Tibial nerve (tissue), 4 donors: ENCODE data around the gene CLEC4F. TPM values are rescaled to one million over a fixed set of nuclear protein-coding genes. Genes with fewer than 3 reads are reported as not detected.

Experiments used
- DNase-seq, 2 donors: peaks; one replicate each; pipeline ENCODE4 v3.0.0-alpha.2; 2019; ENCODE audit warnings: low spot score in 2 of 2
- H3K27ac ChIP-seq, 4 donors: fragments of 200-600 bp; sonication (generic) in 3 of 4; one replicate each; pipeline ENCODE4 v1.5.1; 2017 to 2019; ENCODE audit warnings: mild to moderate bottlenecking in 1 of 4
- H3K27me3 ChIP-seq, 2 donors: fragments of 200-600 bp; sonication (generic) in 1 of 2; one replicate each; pipeline versions ENCODE4 v1.5.1 to v1.6.0; 2017 to 2019
- H3K36me3 ChIP-seq, 3 donors: fragments of 200-600 bp; sonication (generic); one replicate each; pipeline ENCODE4 v1.5.1; 2018 to 2019
- H3K4me1 ChIP-seq, 4 donors: fragments of 200-600 bp; sonication (generic) in 3 of 4; one replicate each; pipeline ENCODE4 v1.5.1; 2017 to 2019
- H3K4me3 ChIP-seq, 4 donors: fragments of 200-600 bp; sonication (generic) in 3 of 4; one replicate each; pipeline ENCODE4 v1.5.1; 2017 to 2019; ENCODE audit warnings: mild to moderate bottlenecking in 1 of 4, moderate library complexity in 1 of 4
- H3K9me3 ChIP-seq, 4 donors: fragments of 200-600 bp; sonication (generic) in 3 of 4; one replicate each; pipeline ENCODE4 v1.5.1; 2017 to 2019
- CTCF ChIP-seq, 5 experiments: fragments of 200-600 bp in 3 of 5; fragments of 450-650 bp in 2 of 5; sonication (generic) in 3 of 5; IDR thresholded peaks; one replicate each; pipeline ENCODE4 v1.5.1; 2016 to 2019; ENCODE audit warnings: antibody characterized with exemption in 5 of 5, mild to moderate bottlenecking in 3 of 5, moderate library complexity in 2 of 5
- EP300 ChIP-seq, 2 donors: sonication (generic); formaldehyde crosslinking; IDR thresholded peaks; one replicate each; pipeline ENCODE4 v1.6.1; 2017; ENCODE audit warnings: antibody characterized with exemption in 2 of 2, mild to moderate bottlenecking in 1 of 2
- POLR2A ChIP-seq, 2 donors: fragments of 450-650 bp; IDR thresholded peaks; one replicate each; pipeline ENCODE4 v1.6.1; 2017; ENCODE audit warnings: antibody characterized with exemption in 2 of 2, mild to moderate bottlenecking in 2 of 2, moderate library complexity in 2 of 2
- WGBS, 2 donors: methylation state at CpG; one replicate each; pipeline ENCODE4 v1.1.5; 2018; 5-methylcytosine and 5-hydroxymethylcytosine counted together
- total RNA-seq, 4 donors: library from RNA; depleted of rRNA; stranded (reverse); fragments of >200 nt; gene quantifications; one replicate each; pipeline ENCODE4 v1.1.0, GENCODE V29; 2016

CLEC4F gene
- total RNA-seq, 4 donors from 2014 or later: 0.30 to 0.44 TPM; not detected in 2

DNA sequence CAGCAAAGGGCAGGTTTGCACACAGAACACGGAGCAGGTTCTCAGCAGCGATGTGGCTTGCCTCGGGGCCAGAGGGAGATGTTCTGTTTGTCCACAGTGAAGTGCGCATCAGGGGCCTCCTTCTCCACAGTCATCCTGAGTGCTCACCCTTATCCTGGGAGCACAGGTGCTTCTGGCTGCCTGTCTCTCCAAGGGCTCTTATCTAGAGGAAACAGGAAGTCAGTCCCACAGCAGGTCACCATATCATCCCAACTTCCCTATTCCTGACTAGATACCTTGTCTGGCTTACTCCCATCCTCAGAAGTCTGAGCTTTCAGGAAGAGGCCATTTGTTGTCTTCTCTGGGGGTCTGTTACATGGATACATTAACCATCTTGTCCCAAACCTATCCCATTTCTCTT is 15.2 kb upstream of the CLEC4F start, which contains the start of gene CD207:
Gene CD207, minus strand, starts transcription at position 174 of the 400 bp plus-strand sequence. Its CDS starts 40 bp downstream, at position 134.
- no peak within 1 kb of the TSS for H3K27ac ChIP-seq
- H3K36me3 ChIP-seq: no peaks in the 10 kb centered on the region
- no peak for DNase-seq
- peaks cover 0 to 3% (median 0%) of the 10 kb centered on the region in 4 donors for H3K9me3 ChIP-seq
- WGBS, 2 donors: 91 to 94% methylated on average over 4 of the region's 4 CpGs
- no peaks in the 10 kb centered on the region for H3K4me1 ChIP-seq
- TF ChIP-seq CTCF (IDR thresholded peaks at IDR 0.05) (no peak), EP300 (IDR thresholded peaks at IDR 0.05) (no peak), POLR2A (IDR thresholded peaks at IDR 0.05) (no peak)
- no peak within 1 kb of the TSS for H3K4me3 ChIP-seq
- H3K27me3 ChIP-seq: no peaks in the 10 kb centered on the region

DNA sequence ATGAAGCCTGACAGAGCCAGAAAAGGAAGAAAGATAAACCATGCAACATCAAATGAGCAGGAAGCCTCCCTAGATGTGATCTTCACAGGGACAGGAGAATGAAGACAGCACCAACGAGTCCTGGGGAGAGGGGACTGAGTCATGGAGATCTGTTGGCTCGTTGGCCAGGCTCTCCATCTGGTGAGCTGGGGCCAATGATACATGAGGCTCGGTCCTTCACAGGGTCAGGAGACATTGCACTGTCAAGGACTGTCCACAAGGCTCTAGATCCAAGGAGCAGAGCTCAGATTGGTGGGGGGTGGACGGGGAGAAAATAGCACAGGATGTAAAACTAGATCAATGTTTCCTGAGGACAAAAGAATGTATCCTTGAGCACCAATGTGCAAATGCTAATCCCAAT is 14.5 kb upstream of the CLEC4F start:
- Histone ChIP-seq H3K36me3 (no peaks in the 10 kb centered on the region), H3K9me3 (peaks cover 0 to 3% (median 0%) of the 10 kb centered on the region in 4 donors), H3K27me3 (no peaks in the 10 kb centered on the region), H3K27ac (no peak overlapping the region), H3K4me1 (no peaks in the 10 kb centered on the region), H3K4me3 (no peak overlapping the region)
- TF ChIP-seq EP300 (IDR thresholded peaks at IDR 0.05) (no peak), CTCF (IDR thresholded peaks at IDR 0.05) (no peak), POLR2A (IDR thresholded peaks at IDR 0.05) (no peak)
- 76 to 77% methylated on average over 4 of the region's 4 CpGs for WGBS, 2 donors
- DNase-seq: no peak

- Histone ChIP-seq H3K4me3 (no peak overlapping the region), H3K9me3 (peaks cover 0 to 3% (median 0%) of the 10 kb centered on the region in 4 donors), H3K36me3 (no peaks in the 10 kb centered on the region), H3K27ac (no peak overlapping the region), H3K4me1 (no peaks in the 10 kb centered on the region), H3K27me3 (no peaks in the 10 kb centered on the region)
- no peak for DNase-seq
- no peak for TF ChIP-seq CTCF (IDR thresholded peaks at IDR 0.05)
- TF ChIP-seq EP300 (IDR thresholded peaks at IDR 0.05): no peak
- TF ChIP-seq POLR2A (IDR thresholded peaks at IDR 0.05): no peak
- WGBS, 2 donors: 84 to 87% methylated on average over 2 of the region's 2 CpGs
These were observed 13.7 kb upstream of the CLEC4F start for GRCh38 chr2:70834106-70834505.

- no peak overlapping the region for H3K27ac ChIP-seq
- no peaks in the 10 kb centered on the region for H3K4me1 ChIP-seq
- no peaks in the 10 kb centered on the region for H3K36me3 ChIP-seq
- no peak for DNase-seq
- WGBS, 2 donors: 76 to 91% methylated on average over 1 of the region's 1 CpG
- peaks cover 0 to 3% (median 0%) of the 10 kb centered on the region in 4 donors for H3K9me3 ChIP-seq
- H3K27me3 ChIP-seq: no peaks in the 10 kb centered on the region
- TF ChIP-seq CTCF (IDR thresholded peaks at IDR 0.05) (no peak), POLR2A (IDR thresholded peaks at IDR 0.05) (no peak), EP300 (IDR thresholded peaks at IDR 0.05) (no peak)
- no peak overlapping the region for H3K4me3 ChIP-seq
These were observed 12.8 kb upstream of the CLEC4F start for GRCh38 chr2:70833246-70833645.

GRCh38 chr2:70832386-70832785 is 12.0 kb upstream of the CLEC4F start:
- WGBS, 2 donors: 93 to 94% methylated on average over 2 of the region's 2 CpGs
- Histone ChIP-seq H3K27me3 (no peaks in the 10 kb centered on the region), H3K4me3 (no peak overlapping the region), H3K36me3 (no peaks in the 10 kb centered on the region), H3K4me1 (no peaks in the 10 kb centered on the region), H3K9me3 (peaks cover 0 to 3% (median 0%) of the 10 kb centered on the region in 4 donors), H3K27ac (no peak overlapping the region)
- TF ChIP-seq EP300 (IDR thresholded peaks at IDR 0.05): no peak
- no peak for TF ChIP-seq CTCF (IDR thresholded peaks at IDR 0.05)
- TF ChIP-seq POLR2A (IDR thresholded peaks at IDR 0.05): no peak
- DNase-seq: no peak
